ENCODE data around the gene AMPD3.

The AMPD3 gene

GRCh38 chr11:10543782-10544181, 88.7 kb downstream of the AMPD3 start:
- DNase-seq: no peak

- no peak for DNase-seq
Observed at GRCh38 chr11:10544491-10545465, 89.7 kb downstream of the AMPD3 start.

GRCh38 chr11:10550503-10551289, 95.6 kb downstream of the AMPD3 start:
- DNase-seq: no peak

- no peak for DNase-seq
Observed at GRCh38 chr11:10551290-10551592, 96.2 kb downstream of the AMPD3 start.

- DNase-seq: no peak
Observed at GRCh38 chr11:10551845-10552352, 96.8 kb downstream of the AMPD3 start.

- no peak for DNase-seq
Observed at GRCh38 chr11:10556590-10556989, 101.5 kb downstream of the AMPD3 start.

Measured in suppressor macrophage treated with lipopolysaccharide for 4 hours (primary cell).